NCI-H82 treated with DMSO at 0.1 percent for 48 hours (cell line): ENCODE results near the gene SELL.
A peak's percentile ranks its signal among the peaks of the same experiment; 100 is the strongest.
"Not testable (repeated sequence)": the region's sequence is repeated elsewhere in the genome, so short reads cannot be mapped to it uniquely, and the experiment has no call there.

ENCODE experiments used
- DNase-seq: peaks from one replicate; lab custom pipeline; 2025; ENCODE audit not compliant: unreplicated experiment; lab: John Stamatoyannopoulos, UW

Gene SELL

GRCh38 chr1:169711469-169712308, at the start of gene SELL:
SELL (minus strand) TSS chr1:169711620; CDS start chr1:169711498, 122 bp downstream.
- peak; percentile 47 for DNase-seq

- DNase-seq: no peak
Observed at GRCh38 chr1:169759038-169759437, 47.6 kb upstream of the SELL start.

GRCh38 chr1:169753549-169753948, 42.1 kb upstream of the SELL start:
- DNase-seq: no peak

GRCh38 chr1:169750041-169750440, 38.6 kb upstream of the SELL start:
- no peak for DNase-seq

- DNase-seq: no peak
Observed at GRCh38 chr1:169746550-169746949, 35.1 kb upstream of the SELL start.

GRCh38 chr1:169745015-169745861, 33.8 kb upstream of the SELL start:
- DNase-seq: no peak

- no peak for DNase-seq
Observed at GRCh38 chr1:169741666-169742394, 30.4 kb upstream of the SELL start.

GRCh38 chr1:169739980-169740379, 28.6 kb upstream of the SELL start:
- no peak for DNase-seq

- no peak for DNase-seq
Observed at GRCh38 chr1:169733924-169734323, 22.5 kb upstream of the SELL start, which contains the start of gene SELE. SELE (minus strand) TSS chr1:169734079; CDS start chr1:169733612, 467 bp downstream.

- DNase-seq: no peak
Observed at GRCh38 chr1:169731446-169731845, 20.0 kb upstream of the SELL start.

- DNase-seq: no peak
Observed at GRCh38 chr1:169729991-169730390, 18.6 kb upstream of the SELL start.

GRCh38 chr1:169727307-169727706, 15.9 kb upstream of the SELL start:
- no peak for DNase-seq

GRCh38 chr1:169726851-169727250, 15.4 kb upstream of the SELL start:
- no peak for DNase-seq

- no peak for DNase-seq
Observed at GRCh38 chr1:169725930-169726329, 14.5 kb upstream of the SELL start.

- DNase-seq: no peak
Observed at GRCh38 chr1:169724168-169724567, 12.7 kb upstream of the SELL start.

GRCh38 chr1:169723763-169724162, 12.3 kb upstream of the SELL start:
- DNase-seq: no peak

- no peak for DNase-seq
Observed at GRCh38 chr1:169722779-169723178, 11.4 kb upstream of the SELL start.

GRCh38 chr1:169715100-169715499, 3.7 kb upstream of the SELL start:
- not testable (repeated sequence) for DNase-seq

GRCh38 chr1:169713090-169713489, 1.7 kb upstream of the SELL start:
- not testable (repeated sequence) for DNase-seq

- no peak for DNase-seq
Observed at GRCh38 chr1:169712309-169712631, 850 bp upstream of the SELL start.

- no peak for DNase-seq
Observed at GRCh38 chr1:169708647-169709046, 2.8 kb downstream of the SELL start.
